GM18519 (cell line): ENCODE measurements around the gene FGF6.

Source experiments
- ATAC-seq: cut with Tn5 transposase; IDR thresholded peaks from one replicate; pipeline ENCODE4 v1.9.1; 2021; ENCODE audit warnings: mild to moderate bottlenecking, moderate library complexity; ENCODE audit not compliant: unreplicated experiment, low FRiP score

FGF6 gene

GRCh38 chr12:4448371-4448940 is 2.8 kb upstream of the FGF6 start:
- no peak for ATAC-seq

GRCh38 chr12:4447151-4447550 is 1.5 kb upstream of the FGF6 start:
- no peak for ATAC-seq

GRCh38 chr12:4446335-4446734 is 720 bp upstream of the FGF6 start:
- ATAC-seq, result no peak

- no peak for ATAC-seq
Observed at GRCh38 chr12:4444031-4444430, 1.6 kb downstream of the FGF6 start.

- ATAC-seq, result no peak
Observed at GRCh38 chr12:4443616-4444015, 2.0 kb downstream of the FGF6 start.

- no peak for ATAC-seq
Observed at GRCh38 chr12:4441355-4442335, 4.0 kb downstream of the FGF6 start.

- ATAC-seq, result no peak
Observed at GRCh38 chr12:4440187-4440941, 5.3 kb downstream of the FGF6 start.

GRCh38 chr12:4439736-4440135 is 5.9 kb downstream of the FGF6 start:
- ATAC-seq, result no peak

GRCh38 chr12:4438834-4439596 is 6.6 kb downstream of the FGF6 start:
- ATAC-seq, result no peak

GRCh38 chr12:4435537-4435936 is 10.1 kb downstream of the FGF6 start:
- ATAC-seq, result no peak

GRCh38 chr12:4434706-4435425 is 10.7 kb downstream of the FGF6 start:
- ATAC-seq, result no peak

GRCh38 chr12:4434301-4434700 is 11.3 kb downstream of the FGF6 start:
- ATAC-seq, result no peak

- ATAC-seq, result no peak
Observed at GRCh38 chr12:4433745-4434058, 11.9 kb downstream of the FGF6 start.

- ATAC-seq, result no peak
Observed at GRCh38 chr12:4432878-4433744, 12.5 kb downstream of the FGF6 start.

- no peak for ATAC-seq
Observed at GRCh38 chr12:4431866-4432265, 13.7 kb downstream of the FGF6 start.

- ATAC-seq, result no peak
Observed at GRCh38 chr12:4431436-4431835, 14.2 kb downstream of the FGF6 start.

- ATAC-seq, result no peak
Observed at GRCh38 chr12:4424422-4424821, 21.2 kb downstream of the FGF6 start.

GRCh38 chr12:4423528-4424195 is 22.0 kb downstream of the FGF6 start:
- ATAC-seq, result no peak

- no peak for ATAC-seq
Observed at GRCh38 chr12:4422985-4423384, 22.6 kb downstream of the FGF6 start.
